Omental fat pad (tissue), 4 donors: ENCODE measurements around the gene NUCB1. TPM values are rescaled to one million over a fixed set of nuclear protein-coding genes. Genes with fewer than 3 reads are reported as not detected.
A peak's percentile ranks its signal among the peaks of the same experiment; 100 is the strongest.
"Not testable (repeated sequence)": the region's sequence is repeated elsewhere in the genome, so short reads cannot be mapped to it uniquely, and the experiment has no call there.

Experiments used
- ATAC-seq: fragments of 150-250 bp; one replicate; pipeline ENCODE4 v1.9.1; 2016; ENCODE audit warnings: mild to moderate bottlenecking, moderate library complexity; ENCODE audit not compliant: low FRiP score
- DNase-seq: peaks from one replicate; pipeline ENCODE4 v3.0.0-alpha.2; 2019; ENCODE audit warnings: low spot score
- total RNA-seq, 4 donors: library from RNA; depleted of rRNA; stranded (reverse); fragments of >200 nt; gene quantifications; one replicate each; pipeline ENCODE4 v1.1.0, GENCODE V29; 2016
- TF ChIP-seq, protein P1 (sequence below), 3 donors: fragments of 450-650 bp; IDR thresholded peaks; one replicate each; pipeline ENCODE4 v1.5.1; 2016 to 2017; ENCODE audit warnings: antibody characterized with exemption in 3 of 3, mild to moderate bottlenecking in 3 of 3, moderate library complexity in 2 of 3

Gene NUCB1
- total RNA-seq, 4 donors from 2014 or later: 197 to 280 (median 253) TPM

DNA sequence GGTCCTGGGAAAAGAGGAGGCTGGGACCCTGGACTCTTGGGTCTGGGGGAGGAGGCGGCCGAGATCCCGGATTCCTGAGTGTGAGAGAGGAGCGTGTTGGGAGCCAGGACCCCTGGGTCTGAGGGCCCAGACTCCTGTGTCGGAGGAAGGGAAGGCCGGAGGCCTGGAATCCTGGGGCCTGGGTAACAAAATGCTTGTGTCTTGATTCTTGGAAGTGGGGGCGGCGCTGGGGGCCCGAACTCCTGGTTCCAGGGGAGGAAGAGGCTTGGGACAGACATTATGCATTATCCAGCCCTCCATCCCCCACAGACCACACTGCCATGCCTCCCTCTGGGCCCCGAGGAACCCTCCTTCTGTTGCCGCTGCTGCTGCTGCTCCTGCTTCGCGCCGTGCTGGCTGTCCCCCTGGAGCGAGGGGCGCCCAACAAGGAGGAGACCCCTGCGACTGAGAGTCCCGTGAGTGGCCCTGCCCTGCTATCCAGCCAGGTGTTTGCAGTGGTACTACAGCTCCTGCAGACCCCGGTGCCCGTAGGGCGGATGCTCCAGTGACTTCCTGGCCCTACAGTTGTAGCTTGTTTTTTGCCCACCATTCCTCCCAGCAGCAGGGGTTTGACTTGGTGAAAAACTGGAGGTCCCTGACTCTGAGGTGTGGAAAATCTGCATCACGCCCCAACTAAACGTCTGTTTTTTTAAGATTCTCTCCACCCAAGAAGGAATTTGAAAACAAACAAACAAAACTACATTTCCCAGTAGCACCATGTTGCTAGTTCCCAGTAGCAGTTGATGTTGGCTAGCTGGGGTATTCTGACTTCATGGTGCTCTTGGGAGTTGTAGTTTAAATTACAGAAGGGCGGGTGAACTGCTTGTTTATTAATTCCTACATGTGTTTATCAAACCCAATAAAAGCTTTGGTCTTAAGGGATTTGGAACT is 630 bp downstream of the NUCB1 start:
- DNase-seq (no peak), ATAC-seq (peak; percentile 22)
- TF ChIP-seq, protein P1, sequence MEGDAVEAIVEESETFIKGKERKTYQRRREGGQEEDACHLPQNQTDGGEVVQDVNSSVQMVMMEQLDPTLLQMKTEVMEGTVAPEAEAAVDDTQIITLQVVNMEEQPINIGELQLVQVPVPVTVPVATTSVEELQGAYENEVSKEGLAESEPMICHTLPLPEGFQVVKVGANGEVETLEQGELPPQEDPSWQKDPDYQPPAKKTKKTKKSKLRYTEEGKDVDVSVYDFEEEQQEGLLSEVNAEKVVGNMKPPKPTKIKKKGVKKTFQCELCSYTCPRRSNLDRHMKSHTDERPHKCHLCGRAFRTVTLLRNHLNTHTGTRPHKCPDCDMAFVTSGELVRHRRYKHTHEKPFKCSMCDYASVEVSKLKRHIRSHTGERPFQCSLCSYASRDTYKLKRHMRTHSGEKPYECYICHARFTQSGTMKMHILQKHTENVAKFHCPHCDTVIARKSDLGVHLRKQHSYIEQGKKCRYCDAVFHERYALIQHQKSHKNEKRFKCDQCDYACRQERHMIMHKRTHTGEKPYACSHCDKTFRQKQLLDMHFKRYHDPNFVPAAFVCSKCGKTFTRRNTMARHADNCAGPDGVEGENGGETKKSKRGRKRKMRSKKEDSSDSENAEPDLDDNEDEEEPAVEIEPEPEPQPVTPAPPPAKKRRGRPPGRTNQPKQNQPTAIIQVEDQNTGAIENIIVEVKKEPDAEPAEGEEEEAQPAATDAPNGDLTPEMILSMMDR (IDR thresholded peaks at IDR 0.05): no peak

DNA sequence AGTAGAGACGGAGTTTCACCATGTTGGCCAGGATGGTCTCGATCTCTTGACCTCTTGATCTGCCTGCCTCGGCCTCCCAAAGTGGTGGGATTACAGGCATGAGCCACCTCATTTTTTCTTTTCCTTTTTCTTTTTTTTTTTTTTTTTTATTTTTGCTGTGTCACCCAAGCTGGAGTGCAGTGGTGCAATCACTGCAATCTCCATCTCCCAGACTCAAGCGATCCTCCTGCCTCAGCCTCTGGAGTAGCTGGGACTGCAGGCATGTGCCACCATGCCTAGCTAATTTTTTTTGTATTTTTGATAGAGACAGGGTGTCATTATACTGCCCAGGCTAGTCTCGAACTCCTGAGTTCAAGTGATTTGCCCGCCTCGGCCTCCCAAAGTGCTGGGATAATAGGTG is 2.2 kb downstream of the NUCB1 start:
- not testable (repeated sequence) for ATAC-seq, DNase-seq

DNA sequence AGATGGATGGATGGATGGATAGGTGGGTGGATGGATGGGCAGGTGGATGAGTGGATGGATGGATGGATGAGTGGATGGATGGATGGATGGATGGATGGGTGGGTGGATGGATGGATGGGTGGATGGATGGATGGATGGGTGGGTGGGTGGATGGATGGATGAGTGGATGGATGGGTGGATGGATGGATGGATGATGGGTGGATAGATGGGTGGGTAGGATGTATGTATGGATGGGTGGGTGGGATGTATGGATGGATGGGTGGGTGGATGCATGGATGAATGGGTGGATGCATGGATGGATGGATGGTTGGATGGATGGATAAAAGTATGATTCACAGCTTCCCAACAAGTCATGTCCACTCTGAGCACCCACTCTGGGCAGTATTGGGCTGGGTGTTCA is 3.7 kb downstream of the NUCB1 start:
- DNase-seq: not testable (repeated sequence)

DNA sequence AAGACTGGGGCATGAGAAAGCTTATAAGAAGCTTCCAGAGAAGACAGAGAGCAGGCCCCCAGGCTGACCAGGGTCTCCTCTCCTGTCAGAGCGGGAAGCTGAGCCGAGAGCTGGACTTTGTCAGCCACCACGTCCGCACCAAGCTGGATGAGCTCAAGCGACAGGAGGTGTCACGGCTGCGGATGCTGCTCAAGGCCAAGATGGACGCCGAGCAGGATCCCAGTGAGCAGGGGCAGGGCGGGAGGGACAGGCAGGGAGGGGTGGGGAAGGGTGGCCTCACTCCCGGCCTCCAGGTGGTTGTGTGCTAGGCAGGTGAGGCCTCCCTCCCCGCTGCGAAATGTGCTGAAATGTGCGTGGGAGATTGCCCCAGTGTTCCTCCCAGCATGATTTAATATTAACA is 5.6 kb downstream of the NUCB1 start:
- no peak for DNase-seq
- no peak for ATAC-seq
- TF ChIP-seq, protein P1 (IDR thresholded peaks at IDR 0.05): no peak

More for the DNA sequence above, 3.7 kb downstream of the NUCB1 start:
- not testable (repeated sequence) for ATAC-seq

DNA sequence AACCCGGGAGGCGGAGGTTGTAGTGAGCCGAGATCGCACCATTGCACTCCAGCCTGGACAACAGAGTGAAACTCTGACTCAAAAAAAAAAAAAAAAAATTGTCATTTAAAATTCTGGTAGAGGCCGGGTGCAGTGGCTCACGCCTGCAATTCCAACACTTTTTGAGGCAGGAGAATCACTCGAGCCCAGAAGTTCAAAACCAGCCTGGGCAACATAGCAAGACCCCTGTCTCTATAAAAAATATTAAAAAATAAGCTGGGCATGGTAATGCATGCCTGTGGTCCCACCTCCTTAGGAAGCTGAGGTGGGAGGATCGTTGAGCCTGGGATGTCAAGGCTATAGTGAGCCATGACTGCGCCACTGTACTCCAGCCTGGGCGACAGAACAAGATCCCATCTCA is 6.2 kb downstream of the NUCB1 start:
- TF ChIP-seq, protein P1 (IDR thresholded peaks at IDR 0.05): no peak
- ATAC-seq (no peak), DNase-seq (no peak)

DNA sequence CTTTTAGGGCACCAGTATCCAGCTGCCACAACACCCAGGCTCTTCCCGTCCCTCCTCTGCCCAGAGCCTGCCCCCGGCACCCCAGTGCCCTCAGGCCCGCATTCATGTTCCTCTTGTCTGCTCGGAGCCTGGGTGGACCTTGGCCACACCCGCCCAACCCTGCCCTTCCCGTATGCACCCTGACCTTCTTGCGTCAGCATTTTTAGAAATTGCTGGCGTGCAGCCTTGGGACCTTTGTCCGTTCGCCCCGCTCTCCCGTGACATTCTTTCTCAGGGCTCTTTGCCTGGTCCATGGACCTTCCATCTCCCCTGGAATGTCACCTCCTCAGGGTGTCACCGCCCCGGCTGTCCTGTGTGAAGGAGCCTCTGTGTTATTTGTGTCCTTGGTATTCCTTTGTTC is 7.6 kb downstream of the NUCB1 start:
- TF ChIP-seq, protein P1 (IDR thresholded peaks at IDR 0.05): no peak
- ATAC-seq (no peak), DNase-seq (no peak)

DNA sequence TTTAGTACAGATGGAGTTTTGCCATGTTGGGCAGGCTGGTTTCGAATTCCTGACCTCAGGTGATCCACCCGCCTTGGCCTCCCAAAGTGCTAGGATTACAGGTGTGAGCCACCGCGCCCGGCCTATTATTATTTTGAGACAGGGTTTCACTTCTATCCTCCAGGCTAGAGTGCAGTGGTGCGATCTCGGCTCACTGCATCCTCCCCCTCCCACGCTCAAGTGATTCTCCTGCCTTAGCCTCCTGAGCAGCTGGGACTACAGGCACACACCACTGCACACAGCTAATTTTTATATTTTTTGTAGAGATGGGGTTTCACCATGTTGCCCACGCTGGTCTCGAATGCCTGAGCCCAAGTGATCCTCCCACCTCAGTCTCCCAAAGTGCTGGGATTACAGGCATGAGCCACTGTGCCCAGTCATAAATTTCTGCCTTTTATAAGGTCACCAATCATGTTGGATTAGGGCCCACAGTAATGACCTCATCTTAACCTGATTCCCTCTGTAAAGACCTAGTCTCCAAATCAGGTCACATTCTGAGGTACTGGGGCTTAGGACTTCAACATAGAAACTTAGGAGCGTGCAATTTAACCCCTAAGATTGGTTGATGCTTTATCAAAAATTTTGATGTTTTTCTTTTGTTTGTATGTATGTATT is 9.4 kb downstream of the NUCB1 start:
- not testable (repeated sequence) for ATAC-seq, DNase-seq

DNA sequence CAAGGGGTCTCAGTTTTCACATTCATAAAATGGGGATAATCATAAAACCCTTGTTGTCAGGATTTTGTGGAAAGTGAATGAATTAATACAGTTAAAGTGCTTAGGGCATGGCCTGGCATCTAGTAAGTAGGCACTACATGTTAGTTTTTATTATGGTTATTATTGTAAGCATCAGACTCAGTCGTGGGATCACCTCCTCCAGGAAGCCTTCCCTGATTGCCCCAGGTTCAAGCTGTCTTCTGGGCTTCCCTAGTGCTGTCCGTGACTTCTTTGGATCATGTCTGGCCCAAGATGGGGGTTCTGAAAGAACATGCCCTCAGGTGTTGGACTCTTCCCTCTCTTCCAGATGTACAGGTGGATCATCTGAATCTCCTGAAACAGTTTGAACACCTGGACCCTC is 10.7 kb downstream of the NUCB1 start:
- TF ChIP-seq, protein P1 (IDR thresholded peaks at IDR 0.05): no peak

More for the DNA sequence above, 10.7 kb downstream of the NUCB1 start:
- ATAC-seq: no peak
- no peak for DNase-seq
